Pulmonary artery endothelial cell (primary cell): ENCODE results near the gene SEC22A. TPM values are rescaled to one million over a fixed set of nuclear protein-coding genes. Genes with fewer than 3 reads are reported as not detected.
A peak's percentile ranks its signal among the peaks of the same experiment; 100 is the strongest.

Experiments
- DNase-seq: peaks from one replicate; pipeline ENCODE4 v3.0.0-alpha.2; 2011; ENCODE audit warnings: low read depth, low spot score
- total RNA-seq: library from RNA; depleted of rRNA; stranded (reverse); fragments of >200 nt; gene quantifications from 2 replicates; pipeline ENCODE4 v1.2.3, GENCODE V29; 2014

Gene SEC22A
- total RNA-seq, 1 donor from 2014 or later, result 40.4 TPM

DNA sequence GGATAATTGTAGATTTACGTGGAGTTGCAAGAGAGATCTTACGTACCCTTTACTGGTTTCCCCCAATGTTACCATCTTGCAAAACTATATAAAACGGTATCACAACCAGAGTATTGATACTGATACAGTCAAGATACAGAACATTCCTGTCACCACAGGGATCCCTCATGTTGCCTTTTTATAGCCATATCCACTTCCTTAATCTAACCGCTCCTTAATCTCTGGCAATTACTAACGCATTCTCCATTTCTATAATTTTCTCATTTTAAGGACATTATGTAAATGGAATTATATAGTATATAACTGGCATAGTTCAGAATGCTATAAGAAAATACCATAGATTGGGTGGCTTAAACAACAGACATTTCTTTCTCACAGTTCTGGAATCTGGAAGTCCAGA is 61.1 kb downstream of the SEC22A start:
- no peak for DNase-seq

GRCh38 chr3:123263941-123264340 is 62.2 kb downstream of the SEC22A start:
- DNase-seq, result no peak

GRCh38 chr3:123267821-123268220 is 66.1 kb downstream of the SEC22A start:
- no peak for DNase-seq

GRCh38 chr3:123270818-123271217 is 69.1 kb downstream of the SEC22A start:
- DNase-seq, result no peak

DNA sequence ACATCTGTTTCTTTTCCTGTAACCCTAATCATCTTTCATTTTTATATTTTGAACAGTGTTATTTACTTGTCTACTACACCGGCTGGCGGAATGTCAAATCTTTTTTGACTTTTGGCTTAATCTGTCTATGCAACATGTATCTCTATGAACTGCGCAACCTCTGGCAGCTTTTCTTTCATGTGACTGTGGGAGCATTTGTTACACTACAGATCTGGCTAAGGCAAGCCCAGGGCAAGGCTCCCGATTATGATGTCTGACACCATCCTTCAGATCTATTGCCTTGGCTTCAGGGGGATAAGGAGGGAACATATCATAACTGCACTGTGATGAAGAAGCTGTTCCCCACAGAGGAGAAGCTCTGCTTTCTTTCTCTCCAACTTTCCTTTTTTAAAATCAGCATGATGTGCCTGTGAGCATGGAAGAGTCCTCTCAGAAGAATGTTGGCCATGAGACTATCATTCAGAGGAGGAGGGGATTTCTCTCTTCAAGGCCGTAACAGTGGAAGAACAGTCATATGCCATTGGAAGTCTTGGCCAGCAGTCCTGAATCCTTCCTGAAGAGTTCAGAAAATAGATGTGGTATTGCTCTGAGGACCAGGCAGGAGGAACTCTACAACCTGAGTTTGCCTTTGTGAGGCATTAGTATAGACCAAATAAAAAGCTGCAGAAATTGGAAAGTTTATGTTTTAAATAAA is 69.9 kb downstream of the SEC22A start:
- DNase-seq, result no peak

GRCh38 chr3:123272547-123272946 is 70.8 kb downstream of the SEC22A start:
- no peak for DNase-seq

DNA sequence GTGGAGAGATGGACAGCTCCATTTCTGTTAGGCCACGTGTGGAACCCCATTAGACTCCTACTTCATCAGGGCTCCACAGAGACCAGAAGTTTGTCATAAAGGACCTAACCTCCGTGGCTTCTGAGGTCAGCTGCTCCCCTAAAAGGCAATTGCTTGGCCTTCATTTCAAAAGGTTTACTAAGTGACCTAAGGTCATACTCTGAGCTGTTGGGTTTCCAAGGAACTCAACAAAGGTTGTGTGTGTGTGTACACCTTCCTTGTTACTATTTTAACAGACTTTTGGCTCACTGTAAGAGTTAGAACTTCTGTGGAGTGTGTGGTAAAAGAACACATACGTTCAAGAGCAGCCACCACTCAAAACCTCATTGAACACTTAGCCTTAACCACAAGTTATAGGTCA is 73.9 kb downstream of the SEC22A start:
- DNase-seq, result no peak

DNA sequence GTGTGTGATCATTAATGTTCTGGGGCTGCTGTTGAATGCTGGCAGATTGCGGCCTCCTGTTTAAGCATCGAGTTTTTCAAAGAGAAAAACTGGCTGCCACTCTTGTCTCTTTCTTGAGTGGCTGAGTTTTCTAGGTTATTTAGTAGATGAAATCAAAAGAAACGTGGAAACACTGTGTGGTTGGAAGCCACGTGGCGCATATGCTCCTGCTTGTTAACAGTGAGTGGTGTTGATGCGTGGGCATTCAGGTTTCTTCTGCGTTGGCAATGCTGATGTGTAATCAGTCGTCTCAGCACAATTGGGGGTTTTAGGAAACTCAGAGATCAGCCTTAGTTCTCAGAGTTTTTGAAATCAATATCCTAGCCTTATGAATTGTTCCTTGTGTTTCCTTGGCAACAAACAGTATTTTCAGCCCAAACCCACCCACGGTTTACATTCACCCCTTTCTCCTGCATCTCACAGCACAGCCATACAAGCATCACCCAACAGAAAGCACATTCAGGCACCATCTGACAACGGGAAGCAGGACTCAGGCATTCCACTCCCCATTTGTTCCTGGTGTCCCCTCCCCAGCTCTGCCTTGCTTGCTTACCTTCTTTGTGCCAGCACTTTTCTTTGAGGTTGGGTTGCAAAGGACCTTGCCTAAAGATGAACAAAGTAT is 74.7 kb downstream of the SEC22A start:
- no peak for DNase-seq

DNA sequence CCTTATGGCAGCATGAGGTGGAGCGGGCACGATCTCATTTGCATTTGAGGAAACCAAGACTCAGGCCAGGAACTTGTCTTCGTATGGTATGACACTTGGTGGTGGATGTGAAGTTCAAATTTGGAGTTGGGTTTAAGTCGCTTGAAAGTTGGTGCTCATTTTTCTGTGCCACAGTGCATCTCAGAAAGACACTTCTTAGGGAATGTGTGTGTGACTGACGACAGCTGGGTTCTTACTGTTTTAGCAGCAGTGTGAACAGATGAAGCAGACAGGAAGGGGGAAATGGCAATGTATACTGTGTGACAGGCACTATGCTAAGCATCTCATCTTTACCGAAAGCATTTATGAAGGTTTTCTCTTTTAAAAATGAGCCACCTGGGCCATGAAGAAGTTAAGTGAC is 75.4 kb downstream of the SEC22A start:
- DNase-seq, result no peak

- no peak for DNase-seq
These were observed 76.7 kb downstream of the SEC22A start for GRCh38 chr3:123278446-123278845.

GRCh38 chr3:123279121-123279520 is 77.4 kb downstream of the SEC22A start:
- no peak for DNase-seq

GRCh38 chr3:123281406-123281805 is 79.7 kb downstream of the SEC22A start:
- no peak for DNase-seq

GRCh38 chr3:123281929-123282328 is 80.2 kb downstream of the SEC22A start:
- no peak for DNase-seq

DNA sequence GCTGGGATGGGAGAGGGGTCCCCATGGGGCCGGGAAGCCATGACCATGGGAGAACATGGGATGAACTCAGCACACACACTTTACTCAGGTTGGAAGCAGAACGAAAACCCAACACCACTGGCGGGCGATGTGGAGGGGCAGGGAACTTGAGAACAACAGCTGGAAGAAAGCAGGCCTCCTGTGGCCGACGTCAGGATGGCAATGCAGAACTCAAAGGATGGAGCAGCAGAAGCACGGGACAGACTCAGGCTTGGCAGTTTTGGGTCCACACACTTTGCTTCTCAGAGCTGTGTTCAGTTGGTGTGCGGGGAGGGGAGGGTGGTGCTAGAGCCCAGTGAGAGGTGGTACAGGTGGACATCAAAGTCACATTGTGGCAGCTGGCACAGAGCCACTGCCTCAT is 80.7 kb downstream of the SEC22A start:
- no peak for DNase-seq

DNA sequence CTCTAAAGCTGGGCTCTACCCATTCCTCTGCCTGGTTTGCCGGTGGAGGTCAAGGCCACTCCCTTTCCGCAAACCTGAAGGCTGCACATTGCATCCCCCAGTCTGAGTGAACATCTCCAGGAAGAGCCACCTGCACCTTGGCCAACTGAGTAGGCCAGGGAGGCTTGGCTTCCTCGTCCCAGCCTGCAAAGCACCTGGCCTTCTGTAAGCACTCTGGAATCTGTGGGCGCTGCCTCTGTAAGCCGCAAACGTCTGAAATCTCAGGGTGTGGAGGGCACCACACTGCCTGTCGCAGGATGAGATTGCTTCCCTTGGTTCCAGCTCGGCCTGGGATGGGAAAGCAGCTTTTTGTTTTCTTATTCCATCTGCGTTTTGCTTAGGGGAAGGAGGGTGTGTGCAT is 81.3 kb downstream of the SEC22A start:
- DNase-seq, result no peak

GRCh38 chr3:123283657-123284398 is 82.1 kb downstream of the SEC22A start:
- DNase-seq, result no peak

GRCh38 chr3:123284399-123285010 is 82.8 kb downstream of the SEC22A start:
- no peak for DNase-seq

- DNase-seq, result no peak
These were observed 83.3 kb downstream of the SEC22A start for GRCh38 chr3:123285066-123285465.

DNA sequence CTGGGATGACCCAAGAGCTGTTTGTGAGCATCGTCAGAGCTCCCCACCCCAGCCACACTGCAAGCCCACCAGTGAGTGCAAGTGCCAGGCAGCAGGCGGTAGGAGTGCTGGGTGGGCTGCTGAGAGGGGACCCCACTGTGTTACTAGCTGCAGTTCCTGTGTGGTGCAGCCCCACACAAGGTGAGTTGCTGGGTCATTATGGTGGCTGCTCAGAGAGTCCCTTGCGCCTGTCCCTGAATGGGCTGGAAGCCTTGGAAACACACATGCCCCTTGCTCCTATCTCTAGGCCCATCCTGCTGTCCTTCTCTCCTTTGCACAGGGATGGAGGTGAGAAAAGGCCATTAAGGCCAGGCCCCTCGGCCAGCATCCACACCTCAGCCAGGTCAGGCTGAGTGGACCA is 83.7 kb downstream of the SEC22A start:
- DNase-seq, result no peak

DNA sequence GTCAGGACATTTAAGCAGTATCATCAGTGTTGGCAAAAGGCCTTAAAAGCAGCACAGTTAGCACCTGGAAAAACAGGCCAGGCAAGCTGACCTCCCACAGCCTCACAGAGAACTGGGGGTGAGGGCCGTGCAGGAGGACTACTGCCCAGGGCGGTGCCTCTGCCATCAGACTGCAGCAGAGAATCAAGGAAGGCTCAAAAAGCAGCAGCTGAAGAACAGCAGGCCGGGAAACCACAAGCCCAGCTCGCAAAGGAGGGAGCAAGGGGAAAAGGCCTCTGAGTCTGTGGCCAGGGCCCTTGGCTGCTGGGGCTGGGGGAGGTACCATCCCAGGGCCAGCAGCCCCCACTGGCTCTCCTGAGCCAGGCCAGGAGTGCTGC is 84.2 kb downstream of the SEC22A start:
- DNase-seq, result no peak

- peak; percentile 33 for DNase-seq
These were observed 84.7 kb downstream of the SEC22A start for GRCh38 chr3:123286308-123287023.
